MCF 10A (cell line): Measurements from ENCODE around the gene HEATR1. TPM values are rescaled to one million over a fixed set of nuclear protein-coding genes. Genes with fewer than 3 reads are reported as not detected.

ENCODE experiments used
- BruUV-seq: library from RNA; stranded (reverse); fragments of 400-500 nt; replicated peaks from 2 replicates; lab custom pipeline; 2021; lab: Mats Ljungman, UMichigan
- CTCF ChIA-PET: fragments of 300-600 bp; sonication (Branson Sonifier 250); formaldehyde crosslinking; extraction: SDS; loops from one replicate; lab custom pipeline; 2021; ENCODE audit warnings: antibody characterized with exemption, inconsistent platforms; lab: Yijun Ruan, JAX
- POLR2A ChIA-PET: fragments of 300-600, 350-650 bp; sonication (Branson Sonifier 250); formaldehyde crosslinking; extraction: SDS; loops from one replicate; lab custom pipeline; 2020; ENCODE audit warnings: antibody characterized with exemption, inconsistent platforms; lab: Yijun Ruan, JAX
- DNase-seq: peaks from one replicate; pipeline ENCODE4 v3.0.0-alpha.2; 2018; ENCODE audit not compliant: unreplicated experiment
- H3K27ac Mint-ChIP-seq: one replicate; pipeline ENCODE4 v1.8.0; 2022; ENCODE audit warnings: mild to moderate bottlenecking, low read depth, mixed read lengths; ENCODE audit not compliant: unreplicated experiment
- H3K27me3 Mint-ChIP-seq: one replicate; pipeline ENCODE4 v1.8.0; 2022; ENCODE audit warnings: mixed read lengths; ENCODE audit not compliant: insufficient read depth, unreplicated experiment
- H3K36me3 Mint-ChIP-seq: one replicate; pipeline ENCODE4 v1.8.0; 2022; ENCODE audit warnings: mild to moderate bottlenecking, moderate library complexity, mixed read lengths; ENCODE audit not compliant: insufficient read depth, unreplicated experiment
- H3K4me1 Mint-ChIP-seq: one replicate; pipeline ENCODE4 v1.8.0; 2022; ENCODE audit warnings: mixed read lengths; ENCODE audit not compliant: insufficient read depth, unreplicated experiment
- H3K4me3 Mint-ChIP-seq: one replicate; pipeline ENCODE4 v1.8.0; 2022; ENCODE audit warnings: mild to moderate bottlenecking, moderate library complexity, mixed read lengths; ENCODE audit not compliant: unreplicated experiment
- H3K9me3 Mint-ChIP-seq: one replicate; pipeline ENCODE4 v1.8.0; 2022; ENCODE audit warnings: mixed read lengths; ENCODE audit not compliant: unreplicated experiment
- intact Hi-C: fragments of 100-400 bp; cut with micrococcal nuclease; formaldehyde crosslinking; loops from 2 replicates; pipeline ENCODE4 v1.14.1; 2022
- total RNA-seq: library from RNA; stranded (reverse); gene quantifications from 2 replicates; pipeline ENCODE4 v1.2.3, GENCODE V29; 2022
- TF ChIP-seq, protein P1 (sequence below): fragments of 200-600 bp; IDR thresholded peaks from one replicate; pipeline ENCODE4 v1.8.0; 2022; ENCODE audit warnings: antibody characterized with exemption, mild to moderate bottlenecking; ENCODE audit not compliant: unreplicated experiment

Gene HEATR1
- total RNA-seq, 1 experiment from 2014 or later: 128 TPM

DNA sequence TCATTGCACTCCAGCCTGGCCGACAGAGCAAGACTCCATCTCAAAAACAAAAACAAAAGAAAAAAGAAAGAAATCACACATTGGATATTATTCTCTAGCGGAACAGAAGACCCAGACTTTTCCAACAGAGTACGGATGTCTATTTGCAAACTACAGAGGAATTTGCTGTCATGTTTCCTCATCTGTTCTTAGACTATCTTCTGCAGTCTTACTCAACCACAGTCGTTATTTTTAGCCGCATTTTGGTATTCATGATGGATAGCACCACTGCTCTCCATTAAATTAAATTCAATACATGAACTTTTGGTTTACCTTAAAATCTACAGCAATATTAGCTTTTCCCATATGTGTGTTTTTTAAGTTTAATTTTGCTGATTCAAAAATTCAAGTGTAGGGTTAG is 14.2 kb upstream of the HEATR1 start:
- ChIA-PET POLR2A (interaction anchor here (0.7 kb wide), 2 partner anchors 16 to 177 kb away, joined by 3 read pairs; partner anchors contain the start of gene MTR), CTCF (interaction anchor here (0.6 to 1.7 kb wide), 3 partner anchors 8 to 14 kb away, joined by 3 to 6 read pairs (median 5); partner anchors contain the start of gene HEATR1)
- Mint-ChIP-seq H3K4me1 (no peaks in the 10 kb centered on the region), H3K27ac (no peak overlapping the region), H3K36me3 (no peaks in the 10 kb centered on the region), H3K4me3 (no peak overlapping the region), H3K27me3 (peaks cover 16% of the 10 kb centered on the region), H3K9me3 (peaks cover 13% of the 10 kb centered on the region)
- BruUV-seq: no TSS peak
- TF ChIP-seq, protein P1, sequence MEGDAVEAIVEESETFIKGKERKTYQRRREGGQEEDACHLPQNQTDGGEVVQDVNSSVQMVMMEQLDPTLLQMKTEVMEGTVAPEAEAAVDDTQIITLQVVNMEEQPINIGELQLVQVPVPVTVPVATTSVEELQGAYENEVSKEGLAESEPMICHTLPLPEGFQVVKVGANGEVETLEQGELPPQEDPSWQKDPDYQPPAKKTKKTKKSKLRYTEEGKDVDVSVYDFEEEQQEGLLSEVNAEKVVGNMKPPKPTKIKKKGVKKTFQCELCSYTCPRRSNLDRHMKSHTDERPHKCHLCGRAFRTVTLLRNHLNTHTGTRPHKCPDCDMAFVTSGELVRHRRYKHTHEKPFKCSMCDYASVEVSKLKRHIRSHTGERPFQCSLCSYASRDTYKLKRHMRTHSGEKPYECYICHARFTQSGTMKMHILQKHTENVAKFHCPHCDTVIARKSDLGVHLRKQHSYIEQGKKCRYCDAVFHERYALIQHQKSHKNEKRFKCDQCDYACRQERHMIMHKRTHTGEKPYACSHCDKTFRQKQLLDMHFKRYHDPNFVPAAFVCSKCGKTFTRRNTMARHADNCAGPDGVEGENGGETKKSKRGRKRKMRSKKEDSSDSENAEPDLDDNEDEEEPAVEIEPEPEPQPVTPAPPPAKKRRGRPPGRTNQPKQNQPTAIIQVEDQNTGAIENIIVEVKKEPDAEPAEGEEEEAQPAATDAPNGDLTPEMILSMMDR: no peak
- DNase-seq: no peak
- intact Hi-C loops: no loop called here

DNA sequence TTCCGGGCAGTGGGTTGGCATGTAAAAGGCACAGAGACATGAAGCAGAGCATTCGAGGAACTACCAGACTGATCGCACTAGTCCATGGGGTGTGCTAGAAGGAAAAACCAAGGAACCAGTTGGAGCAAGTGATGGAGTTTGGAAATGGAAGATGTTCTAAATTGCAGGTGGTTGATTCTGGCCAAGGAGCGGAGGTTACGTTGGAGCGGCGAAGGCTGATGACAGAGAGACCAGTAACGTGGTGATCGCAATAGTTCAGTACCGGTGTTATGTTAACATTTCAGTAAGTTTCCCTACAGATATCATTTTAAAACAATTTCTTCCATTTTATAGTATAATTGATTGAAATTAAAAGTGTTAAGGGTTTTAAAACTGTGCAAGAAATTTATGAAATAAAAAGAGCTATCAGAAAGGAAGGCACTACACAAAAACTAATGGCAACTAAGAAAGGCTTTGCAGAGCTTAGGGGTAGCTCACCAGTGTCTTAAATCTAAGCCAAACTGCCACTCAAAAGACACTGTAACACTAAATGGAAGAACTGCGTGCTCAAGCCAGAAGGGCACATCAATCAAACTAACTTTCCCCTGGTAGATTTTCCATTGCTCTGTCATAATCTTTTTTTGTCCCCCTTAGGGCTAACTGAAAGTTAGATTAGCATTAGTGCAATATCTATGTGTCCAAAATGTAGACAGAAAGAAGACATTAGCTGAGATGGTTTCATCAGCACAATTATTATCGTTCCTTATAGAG is 11.3 kb upstream of the HEATR1 start:
- no peaks in the 10 kb centered on the region for H3K36me3 Mint-ChIP-seq
- TF ChIP-seq, protein P1: no peak
- H3K27ac Mint-ChIP-seq: no peak overlapping the region
- POLR2A ChIA-PET: interaction anchor here (0.5 to 2.6 kb wide), 4 partner anchors 10 to 792 kb away, joined by 3 to 12 read pairs (median 6); partner anchors contain the start of genes HEATR1 and MTR
- no peaks in the 10 kb centered on the region for H3K4me1 Mint-ChIP-seq
- CTCF ChIA-PET: interaction anchor here (0.6 to 1.7 kb wide), 9 partner anchors 10 to 947 kb away, joined by 3 to 5 read pairs (median 3); partner anchors contain the start of genes HEATR1 and MTR
- H3K9me3 Mint-ChIP-seq: no peaks in the 10 kb centered on the region
- peaks cover 43% of the 10 kb centered on the region for H3K27me3 Mint-ChIP-seq
- intact Hi-C loops: no loop called here
- H3K4me3 Mint-ChIP-seq: no peak overlapping the region
- BruUV-seq: no TSS peak
- DNase-seq: no peak

DNA sequence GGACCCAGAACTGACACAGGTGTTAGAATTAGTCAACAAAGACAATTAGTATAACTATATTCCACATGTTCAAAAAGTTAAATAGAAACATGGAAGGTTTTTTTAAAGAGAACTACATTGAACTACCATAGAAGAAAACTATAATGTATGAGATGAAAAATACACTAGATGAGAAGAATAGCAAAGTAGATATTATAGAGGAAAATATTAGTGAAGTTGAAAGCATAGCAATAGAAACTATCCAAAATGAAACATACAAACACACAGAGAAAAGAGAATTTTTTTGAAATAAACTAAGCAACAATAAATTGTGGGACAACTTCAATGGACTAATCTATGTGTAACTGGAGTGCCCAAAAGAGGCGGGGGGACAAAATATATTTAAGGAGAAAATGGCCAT is 8.0 kb upstream of the HEATR1 start:
- Mint-ChIP-seq H3K4me1 (no peaks in the 10 kb centered on the region), H3K9me3 (no peaks in the 10 kb centered on the region), H3K36me3 (no peaks in the 10 kb centered on the region), H3K27me3 (peaks cover 58% of the 10 kb centered on the region), H3K27ac (no peak overlapping the region), H3K4me3 (no peak overlapping the region)
- POLR2A ChIA-PET: interaction anchor here (0.7 to 2.4 kb wide), 2 partner anchors 183 to 490 kb away, joined by 3 to 11 read pairs; partner anchors contain the start of gene MTR
- TF ChIP-seq, protein P1: no peak
- CTCF ChIA-PET: interaction anchor here (0.5 to 6.3 kb wide), 7 partner anchors 114 to 949 kb away, joined by 3 to 79 read pairs (median 3); no protein-coding TSS in a partner anchor
- intact Hi-C loops: no loop called here
- no peak for DNase-seq
- BruUV-seq: no TSS peak
